Measurements from ENCODE around the gene MRPS27.

Gene MRPS27

GRCh38 chr5:72270037-72270436, 50.0 kb downstream of the MRPS27 start:
- H3K27ac ChIP-seq: no peak overlapping the region
- no peak overlapping the region for H3K4me3 ChIP-seq

- H3K4me3 ChIP-seq: no peak overlapping the region
- H3K27ac ChIP-seq: no peak overlapping the region
These were observed 50.6 kb downstream of the MRPS27 start for GRCh38 chr5:72269411-72269780.

DNA sequence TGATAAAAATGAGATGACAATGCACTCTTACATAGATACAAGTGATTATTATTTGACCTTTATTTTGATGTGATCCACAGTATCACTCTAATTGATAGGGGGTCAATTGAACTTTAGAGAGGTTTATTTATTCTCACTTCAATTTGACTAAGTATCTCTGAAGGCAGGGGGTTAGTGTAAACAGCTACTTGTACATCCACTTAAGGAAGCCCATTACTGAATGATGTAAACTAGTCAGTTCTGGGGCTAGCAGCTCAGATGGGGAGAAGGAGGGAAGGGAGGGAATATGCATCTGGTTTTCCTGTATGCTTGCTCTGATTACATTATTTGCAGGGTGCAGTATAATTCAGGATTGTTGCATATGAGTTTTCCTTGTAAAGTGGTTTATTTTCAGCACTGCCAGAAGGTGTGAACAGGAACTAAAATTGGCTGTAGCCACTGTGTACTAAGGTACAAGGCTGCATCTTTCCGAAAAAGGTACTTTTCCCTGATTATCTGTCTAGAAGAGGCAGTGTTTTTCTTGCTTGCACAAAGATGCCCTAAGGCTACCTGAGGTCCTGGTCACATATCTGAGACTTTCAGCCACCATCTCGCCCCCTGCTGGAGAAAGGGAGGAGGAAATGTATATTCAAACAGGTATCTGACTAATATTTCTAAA, 51.2 kb downstream of the MRPS27 start:
- Histone ChIP-seq H3K27ac (no peak overlapping the region), H3K4me3 (no peak overlapping the region)

DNA sequence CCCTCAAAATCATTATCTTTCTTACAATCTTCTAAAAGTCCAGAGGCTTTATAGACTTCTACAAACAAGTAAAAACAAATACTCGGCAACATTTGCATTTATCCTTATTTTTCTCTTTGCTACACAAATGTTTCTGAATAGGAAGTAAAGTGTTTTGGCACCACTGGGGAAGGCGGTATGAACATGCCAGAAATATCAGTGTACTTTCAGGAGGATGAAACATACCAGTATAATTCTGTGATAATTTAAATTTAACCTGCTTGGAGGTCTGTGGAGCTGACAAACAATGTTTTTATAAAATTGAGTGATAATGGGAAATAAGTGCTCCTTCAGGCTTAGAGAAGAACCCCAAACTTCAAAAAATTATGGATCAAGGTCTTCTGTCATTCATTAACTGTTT, 51.8 kb downstream of the MRPS27 start:
- Histone ChIP-seq H3K27ac (no peak overlapping the region), H3K4me3 (no peak overlapping the region)

DNA sequence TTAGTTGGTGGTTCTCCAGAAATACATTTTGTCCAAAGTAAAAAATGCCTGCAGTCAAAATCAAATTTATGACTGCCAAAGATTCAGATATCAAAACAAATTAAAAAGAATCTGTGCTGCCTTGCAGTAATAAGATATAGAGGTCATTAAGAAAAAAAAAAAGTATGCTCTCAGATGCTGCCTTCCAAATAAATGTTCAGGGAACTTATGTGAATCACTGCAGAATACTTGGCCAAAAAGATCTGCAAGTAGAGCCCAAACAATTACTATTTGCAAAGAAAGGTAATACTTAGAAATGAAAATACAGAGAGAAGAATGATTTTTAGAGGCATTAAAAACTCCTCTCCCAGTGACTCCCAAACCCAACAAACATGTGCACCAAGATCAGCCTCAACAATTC, 52.4 kb downstream of the MRPS27 start:
- no peak overlapping the region for H3K4me3 ChIP-seq
- no peak overlapping the region for H3K27ac ChIP-seq

- Histone ChIP-seq H3K27ac (no peak overlapping the region), H3K4me3 (no peak overlapping the region)
These were observed 53.2 kb downstream of the MRPS27 start for GRCh38 chr5:72266862-72267261.

GRCh38 chr5:72265032-72265877, 54.8 kb downstream of the MRPS27 start:
- no peak overlapping the region for H3K4me3 ChIP-seq

DNA sequence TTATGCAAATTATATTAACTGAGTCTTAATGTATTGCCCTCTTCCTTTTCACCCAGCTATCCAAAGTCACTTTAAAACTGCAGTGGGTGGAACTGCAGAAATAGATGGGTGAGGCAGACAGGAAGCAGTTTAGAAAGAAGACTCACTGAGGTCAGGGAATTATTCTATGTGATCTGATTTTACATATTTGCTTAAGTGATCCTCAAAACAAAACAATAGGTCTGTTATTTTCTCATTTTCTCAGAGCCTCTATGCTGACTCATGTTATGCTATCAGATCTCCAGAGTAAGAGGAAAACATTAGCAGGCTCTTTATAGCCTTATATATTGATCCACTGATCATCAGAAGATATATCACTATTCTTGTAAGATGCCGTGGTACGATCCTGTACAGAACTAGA, 63.5 kb downstream of the MRPS27 start:
- Histone ChIP-seq H3K4me3 (no peak overlapping the region), H3K27ac (no peak overlapping the region)

More at GRCh38 chr5:72265032-72265877, 54.8 kb downstream of the MRPS27 start:
- no peak overlapping the region for H3K27ac ChIP-seq

GRCh38 chr5:72255670-72256069, 64.4 kb downstream of the MRPS27 start:
- H3K27ac ChIP-seq: no peak overlapping the region

GRCh38 chr5:72255237-72255636, 64.8 kb downstream of the MRPS27 start:
- Histone ChIP-seq H3K27ac (no peak overlapping the region), H3K4me3 (no peak overlapping the region)

More at GRCh38 chr5:72255670-72256069, 64.4 kb downstream of the MRPS27 start:
- H3K4me3 ChIP-seq: no peak overlapping the region

- H3K27ac ChIP-seq: peak overlapping the region in 6 of 21 experiments; percentile 28 to 68 (median 48)
- no peak overlapping the region for H3K4me3 ChIP-seq
These were observed 67.4 kb downstream of the MRPS27 start for GRCh38 chr5:72252574-72253155.

DNA sequence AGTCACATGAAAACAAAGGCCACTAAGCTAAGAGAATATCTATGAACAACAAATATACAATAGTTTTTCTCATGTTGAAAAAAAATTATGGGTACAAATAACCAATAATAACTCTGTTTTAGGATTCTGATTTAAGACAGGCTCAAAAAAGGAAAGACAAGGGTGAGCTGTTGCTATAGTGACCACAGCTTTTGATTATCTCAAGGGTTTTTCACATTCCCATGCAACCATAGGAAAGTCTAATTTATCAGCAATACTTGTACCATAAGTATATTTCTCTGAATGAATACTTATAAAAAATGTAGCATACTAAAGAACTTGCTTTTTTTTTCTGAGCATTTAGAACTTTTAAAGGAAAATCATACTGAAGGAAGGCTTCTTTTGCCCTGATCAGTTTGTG, 68.0 kb downstream of the MRPS27 start:
- Histone ChIP-seq H3K27ac (peak overlapping the region in 1 of 21 experiments; percentile 49), H3K4me3 (no peak overlapping the region)

DNA sequence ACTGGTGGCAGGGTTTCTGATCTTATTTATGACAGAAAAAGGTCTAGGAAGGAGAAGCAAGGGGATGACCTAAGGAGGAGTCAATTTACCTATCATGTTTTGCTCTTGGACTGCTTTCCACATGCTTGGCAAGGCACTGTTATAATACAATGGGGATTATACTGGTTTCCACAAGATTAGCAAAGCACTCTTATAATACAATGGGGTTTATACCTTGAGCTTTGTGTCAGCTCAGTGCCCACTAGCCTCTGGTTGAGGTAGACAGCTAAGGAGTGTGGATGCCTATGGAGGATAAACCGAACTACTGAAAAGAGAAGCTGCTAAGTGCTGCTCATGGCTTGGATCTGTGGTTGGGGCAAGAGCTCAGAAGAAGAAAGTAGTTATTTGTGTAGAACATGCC, 68.7 kb downstream of the MRPS27 start:
- H3K27ac ChIP-seq: no peak overlapping the region
- H3K4me3 ChIP-seq: no peak overlapping the region

DNA sequence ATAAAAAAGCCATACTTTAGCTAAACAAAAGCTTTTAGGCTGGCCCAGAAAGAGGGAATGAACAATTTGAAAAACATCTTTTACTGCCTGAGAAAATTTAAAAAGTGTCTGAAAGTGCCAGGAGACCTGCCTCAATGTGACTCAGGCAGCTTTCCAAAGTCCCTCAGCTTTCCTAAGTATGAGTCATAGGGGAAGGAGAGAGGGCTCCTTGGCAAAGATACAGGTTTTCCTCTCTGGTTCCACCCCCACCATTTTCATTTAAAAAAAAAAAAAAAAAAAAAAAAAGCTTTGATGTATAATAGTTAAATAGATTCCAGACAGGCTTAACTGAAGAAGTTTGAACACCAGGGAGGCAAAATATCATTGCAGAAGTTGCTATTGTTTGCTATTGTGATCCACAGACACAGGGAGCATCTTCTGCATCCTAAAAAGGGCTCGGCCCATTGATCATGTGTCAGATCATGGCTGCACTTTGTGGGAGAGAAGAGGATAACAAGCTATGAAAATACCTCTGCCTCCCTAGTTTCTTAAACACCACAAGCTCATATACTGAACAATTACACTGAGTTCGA, 71.5 kb downstream of the MRPS27 start:
- H3K27ac ChIP-seq: peak overlapping the region in 10 of 21 experiments; percentile 6 to 73 (median 36)
- H3K4me3 ChIP-seq: no peak overlapping the region

DNA sequence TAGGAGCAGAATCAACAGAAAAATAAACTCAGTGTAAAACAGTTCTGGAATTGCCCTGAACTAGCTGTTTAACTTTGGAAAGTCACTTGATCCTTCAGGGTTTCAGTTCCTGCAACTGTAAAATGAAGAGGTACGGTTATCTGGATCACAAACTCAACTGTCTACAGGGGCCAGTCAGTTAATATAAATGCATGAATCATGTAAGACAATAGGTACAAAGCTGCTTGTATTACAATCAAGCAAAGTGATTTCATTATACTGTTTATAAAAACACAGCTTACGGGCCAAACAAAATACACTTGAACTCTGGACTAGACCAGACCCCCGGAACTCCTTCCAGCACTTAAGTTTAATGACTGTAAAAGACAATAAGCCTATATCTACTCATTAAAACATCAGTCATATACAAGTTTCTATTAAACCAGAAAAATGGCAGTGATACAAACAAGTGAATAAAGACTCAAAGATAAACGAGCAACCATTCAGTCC, 73.0 kb downstream of the MRPS27 start:
- H3K27ac ChIP-seq: peak overlapping the region in 4 of 21 experiments; percentile 18 to 48 (median 36)
- H3K4me3 ChIP-seq: no peak overlapping the region

DNA sequence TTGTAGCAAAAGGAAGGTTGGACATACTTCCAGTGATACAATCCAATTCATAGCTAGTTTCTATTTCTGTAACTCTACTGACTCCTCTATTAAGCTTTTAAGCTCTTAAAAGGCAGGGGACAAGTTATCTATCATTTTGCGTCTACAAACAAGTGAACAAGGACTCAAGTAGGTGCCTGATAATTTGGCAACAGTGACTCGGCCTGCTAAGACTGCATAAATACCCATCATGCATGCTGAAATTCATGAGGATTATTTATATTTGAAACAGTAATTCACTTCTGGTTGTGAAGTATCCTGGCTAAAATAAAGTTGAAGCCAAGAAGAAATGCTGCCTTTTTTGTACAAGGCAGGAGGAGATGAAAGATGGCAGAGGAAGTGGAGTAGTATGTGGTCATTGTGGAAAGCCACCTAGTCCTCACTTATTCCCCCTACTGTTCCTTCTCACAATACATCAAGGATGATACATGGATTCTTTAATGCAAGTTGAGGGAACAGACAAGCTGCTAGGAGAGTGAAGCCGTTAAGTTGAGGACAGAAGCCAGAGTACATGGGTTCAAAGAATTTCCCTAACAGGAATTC, 74.0 kb downstream of the MRPS27 start:
- peak overlapping the region in 3 of 21 experiments; percentile 20 to 48 (median 31) for H3K27ac ChIP-seq
- no peak overlapping the region for H3K4me3 ChIP-seq

GRCh38 chr5:72245546-72245945, 74.5 kb downstream of the MRPS27 start:
- Histone ChIP-seq H3K4me3 (no peak overlapping the region), H3K27ac (peak overlapping the region in 1 of 21 experiments; percentile 20)

DNA sequence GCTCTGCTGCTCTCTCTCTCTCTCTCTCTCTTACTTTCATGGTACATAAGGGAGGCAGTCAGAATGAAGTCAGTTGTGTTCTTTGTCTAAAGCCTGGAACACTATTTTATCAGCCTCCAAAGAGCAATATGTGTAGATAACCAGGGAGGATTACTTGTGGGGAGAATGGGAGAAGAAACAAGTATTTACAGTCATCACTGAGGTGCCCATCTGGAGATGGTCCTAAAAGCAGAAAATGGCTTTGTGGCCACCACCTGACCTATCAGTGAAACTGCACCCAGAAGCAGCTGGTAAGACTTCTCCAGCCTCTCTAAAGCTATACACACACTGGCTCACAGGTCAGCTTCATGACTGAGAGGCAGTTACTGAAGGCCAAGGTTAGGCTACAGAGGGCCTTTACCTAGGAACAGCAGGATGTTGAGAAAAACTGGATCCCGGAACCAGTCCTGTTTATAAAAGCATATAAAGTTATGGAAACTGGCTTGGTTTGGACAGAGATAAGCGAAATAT, 75.1 kb downstream of the MRPS27 start:
- Histone ChIP-seq H3K4me3 (no peak overlapping the region), H3K27ac (peak overlapping the region in 1 of 21 experiments; percentile 4)

GRCh38 chr5:72243706-72244105, 76.3 kb downstream of the MRPS27 start:
- H3K27ac ChIP-seq: no peak overlapping the region
- no peak overlapping the region for H3K4me3 ChIP-seq

All from skin epidermis (tissue), 12 donors.